H1 (cell line): ENCODE data around the gene ADIPOR2. TPM values are rescaled to one million over a fixed set of nuclear protein-coding genes. Genes with fewer than 3 reads are reported as not detected.

Experiments used
- BCL11A ChIP-seq, 2 experiments: IDR thresholded peaks; one replicate each; pipeline ENCODE4 v1.6.1; 2011; ENCODE audit warnings: low read depth in 2 of 2, low read length in 2 of 2, mild to moderate bottlenecking in 2 of 2
- BRCA1 ChIP-seq: IDR thresholded peaks from 2 replicates; pipeline ENCODE4 v1.6.1; 2012; ENCODE audit warnings: low read depth, low read length, improper control_type of control experiment
- CEBPB ChIP-seq: IDR thresholded peaks from 2 replicates; pipeline ENCODE4 v1.6.1; 2012; ENCODE audit warnings: low read depth, low read length
- CHD2 ChIP-seq: IDR thresholded peaks from 2 replicates; pipeline ENCODE4 v1.6.1; 2012; ENCODE audit warnings: low read length, improper control_type of control experiment
- CTCF ChIP-seq, 3 experiments: IDR thresholded peaks; 1 replicate in 2 of 3; 2 replicates in 1 of 3; pipeline versions ENCODE4 v1.5.1 to v1.6.1; 2011; ENCODE audit warnings: low read length in 3 of 3, mild to moderate bottlenecking in 3 of 3, inconsistent platforms in 2 of 3, low read depth in 1 of 3, moderate library complexity in 1 of 3; ENCODE audit not compliant: insufficient read depth in 1 of 3; ENCODE audit errors: control extremely low read depth in 1 of 3
- GABPA ChIP-seq: IDR thresholded peaks from 2 replicates; pipeline ENCODE4 v1.6.1; 2011; ENCODE audit warnings: mild to moderate bottlenecking, low read length, moderate library complexity, borderline replicate concordance; ENCODE audit not compliant: insufficient read depth
- HDAC6 ChIP-seq: IDR thresholded peaks from one replicate; pipeline ENCODE4 v1.7.1; 2012; ENCODE audit warnings: low read depth, mild to moderate bottlenecking, inconsistent platforms, low read length, moderate library complexity
- JUN ChIP-seq: IDR thresholded peaks from 2 replicates; pipeline ENCODE4 v1.6.1; 2011; ENCODE audit warnings: low read depth, mild to moderate bottlenecking, improper control_type of control experiment, low read length
- KDM5A ChIP-seq: fragments of 200-600 bp; IDR thresholded peaks from 2 replicates; pipeline ENCODE4 v1.7.1; 2012; ENCODE audit warnings: mild to moderate bottlenecking, low read length, inconsistent platforms, mixed read lengths
- NRF1 ChIP-seq: IDR thresholded peaks from 2 replicates; pipeline ENCODE4 v1.6.1; 2011; ENCODE audit warnings: mild to moderate bottlenecking, low read depth, low read length, improper control_type of control experiment
- PHF8 ChIP-seq: fragments of 200-600 bp; sonication (generic); conservative IDR thresholded peaks from 2 replicates; pipeline ENCODE4 v1.7.1; 2012; ENCODE audit warnings: low read depth, mild to moderate bottlenecking, inconsistent platforms, low read length, moderate library complexity
- POLR2AphosphoS5 ChIP-seq: IDR thresholded peaks from 2 replicates; pipeline ENCODE4 v1.6.1; 2011; ENCODE audit warnings: low read depth, low read length
- POU5F1 ChIP-seq: IDR thresholded peaks from 2 replicates; pipeline ENCODE4 v1.6.1; 2011; ENCODE audit warnings: low read depth, mild to moderate bottlenecking, low read length, moderate library complexity
- TAF7 ChIP-seq: optimal IDR thresholded peaks from 2 replicates; pipeline ENCODE3; 2011; ENCODE audit warnings: low read depth, mild to moderate bottlenecking, inconsistent platforms, low read length, moderate library complexity, borderline replicate concordance
- polyA plus RNA-seq, 7 experiments: library from polyadenylated mRNA; depleted of rRNA in 3 of 7; stranded (reverse) in 5 of 7; unstranded in 2 of 7; fragments of >200 nt in 5 of 7; fragments of 200-250 nt in 2 of 7; gene quantifications; 1 replicate in 5 of 7; 2 replicates in 1 of 7; 4 replicates in 1 of 7; pipeline versions ENCODE4 v1.2.1 to v1.2.3, GENCODE V29; 2011 to 2013; ENCODE audit warnings: missing spikeins in 2 of 7, mixed read lengths in 2 of 7
- total RNA-seq: library from RNA; stranded (reverse); fragmentation: NEBNext Ultra II Directional; extraction: Animal tissue kit (Norgen Biotek cat#: 25700); gene quantifications from 2 replicates; pipeline ENCODE4 v1.2.1, GENCODE V29; 2021
- TF ChIP-seq, protein P1 (sequence below): IDR thresholded peaks from 2 replicates; pipeline ENCODE4 v1.6.1; 2012; ENCODE audit warnings: inconsistent platforms

The ADIPOR2 gene
- total and polyA plus RNA-seq, 2 of the 8 experiments (the other 6 are each of a cell fraction or from before 2014, with no cell fraction given) = 17.5 to 50.8 TPM

DNA sequence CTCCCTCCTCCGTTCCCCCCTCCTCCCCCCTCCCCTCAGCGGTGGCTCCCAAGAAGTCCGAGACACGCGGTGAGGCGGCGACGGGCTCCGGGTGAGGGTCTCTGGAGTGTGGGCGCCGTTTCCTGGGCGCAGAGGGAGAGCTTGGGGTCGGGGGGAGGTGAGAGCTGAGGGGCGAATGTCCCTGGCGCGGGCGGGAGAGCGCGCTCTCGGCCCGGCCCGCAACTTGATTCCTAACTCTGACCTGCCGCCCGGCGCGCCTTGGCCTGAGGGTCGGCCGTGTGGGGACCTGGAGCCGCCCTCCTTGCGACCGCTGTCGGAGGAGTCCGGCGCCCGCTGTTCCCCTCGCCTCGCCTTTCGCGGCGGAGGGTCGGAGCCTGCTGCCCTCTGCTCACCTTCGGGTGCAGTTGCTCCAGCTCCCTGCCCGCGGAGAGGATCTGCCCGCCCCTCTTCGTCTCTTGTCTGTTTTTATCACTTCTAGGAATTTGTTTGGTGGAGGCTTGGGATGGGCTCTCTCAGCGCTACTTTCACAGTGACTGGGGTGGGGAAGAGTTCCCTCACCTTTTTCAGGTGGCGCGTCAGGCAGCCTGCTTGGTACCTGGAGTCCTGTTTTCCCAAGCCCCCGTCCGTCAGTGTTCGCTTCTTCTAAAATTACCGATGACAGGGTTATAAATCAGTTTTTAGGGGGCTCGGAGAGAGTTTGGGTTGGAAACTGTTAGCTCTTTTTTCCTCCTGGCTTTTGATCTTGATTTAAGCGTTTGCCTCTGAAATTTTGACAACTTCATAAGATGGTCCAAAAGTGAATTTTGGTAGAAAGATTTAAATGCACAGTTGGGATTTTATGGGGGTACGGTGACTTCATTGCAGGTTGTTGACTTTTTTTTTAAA, 495 bp downstream of the ADIPOR2 start (continued):
- TF ChIP-seq, protein P1, sequence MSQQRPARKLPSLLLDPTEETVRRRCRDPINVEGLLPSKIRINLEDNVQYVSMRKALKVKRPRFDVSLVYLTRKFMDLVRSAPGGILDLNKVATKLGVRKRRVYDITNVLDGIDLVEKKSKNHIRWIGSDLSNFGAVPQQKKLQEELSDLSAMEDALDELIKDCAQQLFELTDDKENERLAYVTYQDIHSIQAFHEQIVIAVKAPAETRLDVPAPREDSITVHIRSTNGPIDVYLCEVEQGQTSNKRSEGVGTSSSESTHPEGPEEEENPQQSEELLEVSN = no peak
- TF ChIP-seq POLR2AphosphoS5 = no peak
- no peak for TF ChIP-seq HDAC6
- peak; percentile 39; the same call in 1 of the 2 replicates for TF ChIP-seq KDM5A
- 0 out of 4 replicates have a peak, but pooled peaks of 1 of the 3 experiments have one; percentile 1 for TF ChIP-seq CTCF (IDR thresholded peaks at IDR 0.05; ENCODE audit: control extremely low read depth in 1 of 3, insufficient read depth in 1 of 3, low read depth in 1 of 3, low read length in 3 of 3)
- TF ChIP-seq CEBPB = no peak
- TF ChIP-seq POU5F1 = no peak
- TF ChIP-seq BRCA1 = no peak
- no peak for TF ChIP-seq NRF1
- TF ChIP-seq JUN = no peak
- no peak for TF ChIP-seq TAF7
- peak; percentile 90 for TF ChIP-seq PHF8
- TF ChIP-seq BCL11A (IDR thresholded peaks at IDR 0.05; ENCODE audit: low read depth in 2 of 2, low read length in 2 of 2) = no peak
- no peak for TF ChIP-seq GABPA
- no peak for TF ChIP-seq CHD2
